Activated CD8-positive, alpha-beta memory T cell treated with anti-CD3 and anti-CD28 coated beads, Interleukin-2, amount 50 U/mL, for 4 hours (primary cell): ENCODE measurements around the gene NCKAP5L.
A peak's percentile ranks its signal among the peaks of the same experiment; 100 is the strongest.
"Not testable (repeated sequence)": the region's sequence is repeated elsewhere in the genome, so short reads cannot be mapped to it uniquely, and the experiment has no call there.

Experiments
- DNase-seq: peaks from one replicate; pipeline ENCODE4 v3.0.0-alpha.2; 2020

Gene NCKAP5L

DNA sequence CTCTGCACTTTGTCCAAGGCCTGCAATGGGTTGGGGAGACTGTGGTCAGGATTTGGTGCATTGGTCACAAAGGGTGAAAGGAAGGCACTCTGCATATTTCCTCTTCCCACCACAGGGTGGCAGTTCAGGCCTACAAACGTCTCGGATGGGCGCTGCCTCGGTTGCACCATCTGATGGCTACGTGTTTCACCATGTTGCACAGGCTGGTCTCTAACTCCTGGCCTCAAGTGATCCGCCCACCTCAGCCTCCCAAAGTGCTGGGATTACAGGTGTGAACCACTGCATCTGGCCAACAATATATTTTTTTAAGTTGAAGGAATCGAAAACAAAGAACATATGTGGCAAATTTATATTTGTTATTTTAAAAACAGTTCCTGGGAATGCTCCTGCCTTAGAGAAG, 51.8 kb downstream of the NCKAP5L start:
- DNase-seq = peak; percentile 44

DNA sequence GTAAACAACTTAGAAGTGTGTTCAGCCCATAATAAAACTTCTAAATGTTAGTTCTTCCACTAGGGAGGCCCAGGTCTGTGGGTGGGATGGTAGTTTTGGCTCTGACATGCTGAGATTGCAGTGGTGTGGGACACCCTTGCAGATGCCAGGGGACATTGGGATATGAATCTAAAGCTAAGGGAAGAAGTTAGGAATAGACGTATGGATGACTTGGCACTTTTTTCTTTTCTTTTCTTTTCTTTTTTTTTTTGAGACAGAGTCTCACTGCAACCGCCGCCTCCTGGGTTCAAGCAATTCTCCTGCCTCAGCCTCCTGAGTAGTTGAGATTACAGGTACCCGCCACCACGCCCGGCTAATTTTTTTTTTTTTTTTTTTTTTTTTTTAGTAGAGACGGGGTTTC, 55.1 kb downstream of the NCKAP5L start:
- not testable (repeated sequence) for DNase-seq

DNA sequence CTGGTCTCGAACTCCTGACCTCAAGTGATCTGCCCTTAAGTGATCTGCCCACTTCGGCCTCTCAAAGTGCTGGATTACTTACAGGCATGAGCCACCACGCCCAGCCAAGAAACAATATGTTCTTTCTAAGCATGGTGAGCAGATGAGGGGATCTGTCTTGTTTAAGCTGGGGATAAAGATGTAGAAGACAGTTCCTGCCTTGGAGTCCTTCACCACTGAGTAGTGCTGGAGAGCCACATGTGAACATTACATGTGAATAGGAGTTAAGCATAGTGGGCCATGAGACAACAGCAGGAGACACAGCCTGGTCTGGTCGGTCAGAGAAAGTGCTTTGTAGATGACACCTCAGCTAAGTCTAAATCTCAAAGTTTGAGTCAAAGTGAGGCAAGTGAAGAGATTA, 60.9 kb downstream of the NCKAP5L start:
- no peak for DNase-seq

DNA sequence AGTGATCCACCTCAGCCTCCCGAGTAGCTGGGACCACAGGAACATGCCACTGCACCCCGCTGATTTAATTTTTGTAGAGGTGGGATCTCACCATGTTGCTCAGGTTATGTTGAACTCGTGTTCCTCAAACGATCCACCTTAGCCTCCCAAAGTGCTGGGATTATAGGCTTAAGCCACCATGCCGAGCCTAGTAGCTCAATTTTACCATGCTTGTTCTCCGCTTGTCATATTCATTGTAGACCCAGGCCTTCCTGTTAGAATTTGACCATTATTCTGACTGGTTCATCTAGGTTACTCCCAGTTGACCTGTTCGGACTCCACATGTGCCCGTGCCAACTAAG, 62.1 kb downstream of the NCKAP5L start:
- no peak for DNase-seq

DNA sequence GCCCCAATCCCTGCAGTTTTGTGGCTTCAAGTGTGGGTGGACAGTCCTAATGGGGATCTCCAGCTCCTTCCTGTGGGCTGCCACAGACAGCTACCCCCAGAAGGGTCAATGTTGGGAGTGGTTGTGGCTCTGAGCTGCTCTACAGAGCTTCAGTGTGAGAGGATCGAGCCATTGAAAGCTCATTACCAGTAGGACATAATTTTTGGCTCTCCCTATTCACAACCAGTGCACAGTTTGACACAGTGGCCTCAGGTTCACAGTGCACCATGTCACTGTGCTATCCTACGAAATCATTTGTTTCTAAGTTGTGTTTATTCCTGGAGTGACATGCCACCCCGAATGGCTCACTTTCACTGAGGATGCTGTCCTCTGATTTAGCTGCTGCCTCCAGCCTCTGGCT, 64.1 kb downstream of the NCKAP5L start:
- no peak for DNase-seq

DNA sequence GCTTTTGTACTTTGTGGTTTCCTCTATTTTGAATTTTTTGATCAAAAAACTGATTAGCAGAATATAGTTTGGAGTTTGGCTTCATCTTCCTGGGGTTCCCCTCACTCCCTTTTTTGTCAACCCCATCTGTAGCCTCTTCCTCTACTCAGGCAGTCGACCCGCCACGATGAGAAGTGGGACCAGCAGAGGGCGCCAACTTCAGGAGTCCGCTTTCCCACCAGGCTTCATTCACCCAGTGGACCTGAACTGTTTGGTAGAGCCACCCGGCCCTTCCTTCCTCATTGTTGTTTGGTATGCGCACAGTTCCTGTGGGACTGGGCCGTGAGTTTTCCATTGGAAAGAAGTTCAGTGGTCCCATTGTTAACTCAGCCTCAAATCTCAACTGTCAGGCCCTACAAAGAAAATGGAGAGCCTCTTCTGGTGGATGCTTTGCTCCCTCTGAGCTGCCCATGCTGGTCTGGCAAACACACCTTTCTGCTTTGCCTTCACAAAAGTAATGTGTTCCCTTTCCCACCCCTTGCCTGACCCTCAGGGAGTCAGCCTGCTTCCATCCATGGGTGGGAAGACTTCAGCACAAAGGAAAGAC, 65.1 kb downstream of the NCKAP5L start:
- DNase-seq = peak; percentile 78

DNA sequence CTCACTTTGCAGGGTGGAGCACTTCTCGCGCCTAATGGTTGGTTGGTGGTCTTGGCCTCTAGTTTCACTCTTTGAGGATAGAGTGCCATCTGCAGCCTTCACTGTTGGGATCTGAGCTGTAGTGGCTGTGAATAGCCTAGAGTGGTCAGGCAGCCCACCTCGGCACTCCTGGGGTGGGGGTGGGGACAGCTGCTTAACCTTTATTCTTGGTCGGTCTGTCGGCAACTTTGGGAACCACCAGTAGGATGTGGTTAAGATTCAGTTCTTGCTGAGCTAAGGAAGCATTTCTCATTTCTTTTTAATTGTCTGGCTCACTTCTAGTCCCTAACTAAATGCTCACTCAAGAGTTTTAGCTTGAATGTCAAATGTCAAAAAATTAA, 65.8 kb downstream of the NCKAP5L start:
- no peak for DNase-seq

DNA sequence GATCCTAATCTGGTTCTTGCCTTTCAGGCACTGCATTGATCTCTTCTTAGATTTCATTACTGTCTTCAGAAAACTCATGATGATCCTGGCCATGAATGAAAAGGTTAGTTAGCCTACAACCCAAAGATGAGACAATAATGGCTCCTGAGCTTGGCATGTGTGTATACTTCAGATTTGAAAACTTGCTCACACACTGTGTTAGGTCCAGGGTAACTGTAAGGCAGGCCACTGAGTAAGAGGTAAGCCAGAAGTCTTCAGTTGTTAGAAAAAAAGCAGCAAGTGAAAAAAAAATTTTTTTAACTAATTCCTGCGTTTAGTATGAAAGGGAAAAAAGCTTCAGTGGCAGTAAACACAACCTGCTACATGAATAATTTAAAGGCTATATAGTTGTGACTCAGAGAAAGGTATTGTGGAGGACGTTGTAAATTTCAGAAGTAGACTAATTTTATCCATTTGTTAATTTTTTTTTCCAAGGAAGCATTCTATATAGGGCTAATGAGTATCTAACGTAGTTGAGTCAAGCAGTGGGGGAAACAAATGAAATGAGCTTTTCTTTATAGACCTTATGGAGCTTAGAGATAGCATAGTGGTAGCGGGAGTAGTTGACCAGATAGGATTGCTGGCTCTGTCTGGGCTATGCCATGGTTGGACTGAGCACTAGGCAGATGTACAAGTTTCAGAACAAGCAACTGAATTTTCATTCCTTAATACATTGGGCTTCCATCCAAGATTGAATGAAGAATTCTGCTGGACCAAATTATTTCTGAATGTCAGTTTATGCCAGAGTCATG, 66.3 kb downstream of the NCKAP5L start:
- no peak for DNase-seq

DNA sequence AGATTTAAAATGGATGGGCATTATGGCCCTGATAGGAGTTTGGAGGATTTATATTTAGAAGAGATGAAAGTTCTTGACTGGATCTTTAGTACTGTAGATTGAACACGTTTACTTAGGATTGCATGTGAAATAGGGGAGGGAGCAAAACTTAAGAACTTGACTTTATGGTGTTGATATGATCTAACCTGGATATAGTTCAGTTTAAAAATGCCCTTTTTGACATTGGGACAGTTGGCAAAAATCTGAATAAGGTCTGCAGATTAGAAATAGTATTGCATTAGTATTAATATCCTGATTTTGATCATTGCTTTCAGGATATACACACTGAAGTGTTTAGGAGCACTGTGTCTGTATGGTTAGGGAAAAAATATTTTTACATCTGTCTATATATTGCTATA, 77.2 kb downstream of the NCKAP5L start:
- no peak for DNase-seq

DNA sequence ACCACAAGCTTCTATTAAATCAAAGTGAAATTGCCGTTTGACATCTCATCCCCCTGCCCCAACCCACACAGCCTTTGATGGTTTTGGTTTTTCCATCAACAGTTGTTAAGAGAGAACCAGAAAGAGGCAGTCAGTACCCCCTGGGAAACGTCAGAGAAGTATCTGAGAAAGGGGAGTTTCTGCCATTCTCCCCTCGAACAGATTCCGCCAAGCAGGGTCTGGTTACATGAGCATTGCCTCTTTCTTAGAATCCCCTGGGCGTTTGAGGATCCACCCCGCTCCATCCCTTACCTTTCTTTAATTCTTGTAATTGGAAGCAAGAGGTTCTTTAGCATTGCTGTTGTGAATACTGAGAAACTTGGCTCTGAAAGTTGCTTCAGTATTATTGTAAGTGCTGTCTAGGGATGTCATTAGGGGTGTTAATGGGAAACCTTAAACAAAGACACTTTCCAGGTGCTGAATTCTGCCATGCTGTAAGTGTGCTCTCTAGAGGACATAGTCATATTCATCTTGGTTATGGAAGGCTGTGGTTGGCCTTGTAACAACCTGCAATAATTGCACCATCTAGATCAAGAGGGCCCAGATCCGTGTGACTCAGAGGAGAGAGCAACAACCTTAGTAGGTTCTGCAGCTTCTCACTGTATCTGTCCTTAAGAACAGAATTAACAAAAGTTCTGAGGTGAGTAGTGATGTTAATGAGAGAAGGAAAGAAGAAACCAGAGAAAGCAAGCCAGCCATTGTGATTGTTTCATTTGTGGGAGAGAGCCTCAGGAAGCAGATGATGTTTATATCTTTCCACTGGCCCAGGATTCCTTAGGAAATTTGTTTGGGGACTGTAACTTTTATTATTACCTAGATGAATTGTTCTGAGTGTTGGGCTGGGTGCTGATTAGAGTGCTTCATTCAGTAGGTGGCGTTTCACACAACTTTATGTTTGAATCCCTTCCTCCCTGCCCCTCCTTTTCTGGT, 77.9 kb downstream of the NCKAP5L start:
- peak; percentile 43 for DNase-seq

DNA sequence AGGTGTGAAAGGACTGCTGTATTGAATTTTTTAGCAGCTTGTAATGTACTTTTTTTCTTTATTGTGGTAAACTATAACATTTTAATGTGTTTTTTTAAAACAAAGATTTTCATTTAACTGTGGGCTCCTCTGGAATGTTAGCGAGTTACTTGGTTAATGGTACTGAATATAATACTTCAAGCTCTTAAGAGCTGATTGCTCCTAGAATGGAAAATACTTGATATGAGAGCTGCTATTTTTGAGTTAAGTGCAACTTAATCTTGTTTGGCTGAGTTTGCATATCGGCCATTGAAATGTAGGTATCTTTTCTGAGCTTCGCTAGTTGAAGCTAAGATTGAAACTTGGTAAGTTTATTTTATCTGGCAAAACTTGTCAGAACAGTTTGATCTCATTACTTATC, 79.4 kb downstream of the NCKAP5L start:
- DNase-seq = no peak

DNA sequence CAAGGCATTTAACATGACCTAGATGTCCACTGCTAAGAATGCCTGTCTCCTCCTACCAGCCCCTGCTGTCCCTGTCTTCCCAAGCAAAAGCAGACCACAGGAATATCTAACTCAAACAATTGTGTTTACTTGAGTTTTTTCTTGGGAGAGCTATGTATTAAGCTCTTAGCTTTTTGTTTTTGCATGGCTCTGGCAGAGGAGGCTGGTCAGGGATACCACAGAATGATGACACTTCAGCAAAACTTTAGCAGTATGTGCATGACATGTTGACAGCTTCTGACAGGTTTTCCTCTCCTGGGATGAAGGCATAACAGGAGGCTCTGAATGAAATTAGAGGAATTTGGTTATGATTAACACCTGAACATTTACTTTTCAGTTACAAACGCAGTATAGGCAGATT, 79.9 kb downstream of the NCKAP5L start:
- no peak for DNase-seq

DNA sequence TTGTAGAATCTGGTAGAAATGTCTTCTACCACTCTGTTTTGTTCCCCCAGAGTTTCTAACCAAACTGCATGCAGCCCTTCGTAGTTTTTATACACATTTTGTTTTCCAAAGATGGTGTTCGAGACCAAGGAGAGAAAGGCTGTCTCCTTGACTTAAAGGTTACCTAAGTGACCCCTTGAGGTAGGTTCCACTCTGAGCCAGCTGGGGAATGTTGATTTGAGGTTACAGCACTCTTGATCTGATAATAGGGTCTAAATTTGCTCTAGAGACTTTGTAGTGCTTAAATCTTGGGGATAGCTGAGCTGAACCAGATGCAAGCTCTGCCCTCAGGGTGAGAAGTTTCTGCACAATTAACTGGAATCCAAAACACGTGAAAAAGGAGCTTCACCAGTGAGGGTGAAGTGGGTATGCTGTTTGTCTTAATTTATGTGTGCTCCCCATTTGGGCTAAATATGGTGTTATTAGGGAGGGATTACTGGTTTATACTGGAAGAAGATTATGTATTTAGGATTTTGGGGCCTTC, 83.8 kb downstream of the NCKAP5L start:
- no peak for DNase-seq

DNA sequence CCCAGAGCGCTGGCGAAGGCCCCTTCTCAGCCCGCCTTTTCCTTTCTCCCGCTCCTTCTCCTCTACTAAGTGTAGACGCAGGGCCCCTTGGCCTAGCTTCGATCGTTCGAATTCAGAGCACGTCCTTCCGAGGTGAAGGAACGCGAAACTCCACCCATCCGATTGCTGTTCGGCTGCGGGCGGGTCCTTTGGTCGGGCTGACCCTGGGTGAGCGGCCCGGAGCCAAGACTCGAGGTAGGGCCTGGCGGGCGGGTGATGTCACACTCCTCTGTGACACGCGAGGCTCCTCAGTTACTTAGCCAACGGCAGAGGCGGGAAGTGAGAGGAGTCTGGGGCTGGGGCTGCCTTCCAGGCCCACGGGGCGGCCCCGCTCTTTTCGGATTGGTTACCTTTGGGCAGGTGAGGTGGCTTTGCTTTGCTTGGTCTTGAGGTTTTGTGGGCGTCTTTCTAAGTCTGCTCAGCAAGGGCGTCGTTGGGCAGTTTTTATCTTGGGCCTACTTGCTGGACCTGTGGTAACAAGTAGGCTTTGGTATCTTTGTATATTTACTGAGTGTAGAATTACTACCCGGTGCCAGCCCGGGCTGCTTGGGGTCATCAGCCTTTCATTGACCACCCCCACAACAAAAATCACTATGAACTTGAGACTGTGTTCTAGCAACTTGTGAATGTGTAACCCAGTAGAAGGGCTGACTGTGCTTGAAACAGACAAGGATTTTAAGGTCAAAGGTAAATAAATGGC, 86.2 kb downstream of the NCKAP5L start:
- DNase-seq = peak; percentile 82
